NK-92 (cell line): Measurements from ENCODE around the gene EXOC2.

Source experiments
- DNase-seq: peaks from one replicate; lab custom pipeline; 2025; ENCODE audit not compliant: unreplicated experiment; lab: John Stamatoyannopoulos, UW

Gene EXOC2

GRCh38 chr6:447381-448165 is 245.4 kb downstream of the EXOC2 start:
- DNase-seq: no peak

DNA sequence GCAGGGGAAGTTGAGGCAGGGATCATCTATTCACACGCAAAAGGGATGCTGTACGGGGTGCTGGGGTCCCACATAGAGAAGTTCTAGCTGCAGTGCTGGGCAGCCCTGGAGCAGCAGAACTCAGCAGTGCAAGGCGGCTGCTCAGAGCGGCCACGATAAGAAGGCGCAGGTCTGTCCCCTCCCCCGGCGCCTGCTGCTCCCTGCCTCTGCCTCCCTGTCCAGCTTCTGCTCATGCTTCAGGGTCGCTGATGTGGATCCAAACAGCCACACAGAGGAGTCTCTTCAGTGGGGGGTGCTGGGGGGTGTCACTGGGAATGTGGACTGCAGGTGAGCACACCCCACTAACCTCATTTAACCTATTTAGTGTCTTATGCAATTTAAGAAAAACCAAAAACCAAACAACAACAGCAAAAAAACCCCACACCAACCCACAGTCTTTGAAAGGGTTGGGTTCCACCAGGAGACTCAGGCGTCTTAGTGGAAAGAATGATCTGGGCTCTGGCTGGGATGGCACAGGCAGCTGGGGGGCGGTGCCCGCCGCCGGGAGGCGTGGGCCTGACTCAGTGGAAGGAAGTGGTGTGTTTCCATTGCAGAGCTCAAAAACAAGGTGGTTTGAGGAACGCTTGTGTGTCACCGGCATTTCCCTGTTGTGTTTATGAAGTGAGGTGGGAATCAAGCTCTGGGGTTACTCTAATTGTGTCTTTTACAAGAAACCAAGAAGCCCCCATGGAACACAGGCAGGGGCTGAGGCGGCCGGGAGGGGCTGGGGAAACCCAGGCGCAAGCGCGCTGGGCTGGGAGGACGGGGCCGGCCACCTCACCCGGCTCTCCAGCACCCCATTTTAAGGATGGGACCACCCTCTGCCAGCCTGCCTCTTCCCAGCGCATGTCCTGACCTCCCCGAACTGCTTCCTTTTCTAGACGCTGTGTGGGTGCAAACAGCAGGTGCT is 246.2 kb downstream of the EXOC2 start:
- no peak for DNase-seq

DNA sequence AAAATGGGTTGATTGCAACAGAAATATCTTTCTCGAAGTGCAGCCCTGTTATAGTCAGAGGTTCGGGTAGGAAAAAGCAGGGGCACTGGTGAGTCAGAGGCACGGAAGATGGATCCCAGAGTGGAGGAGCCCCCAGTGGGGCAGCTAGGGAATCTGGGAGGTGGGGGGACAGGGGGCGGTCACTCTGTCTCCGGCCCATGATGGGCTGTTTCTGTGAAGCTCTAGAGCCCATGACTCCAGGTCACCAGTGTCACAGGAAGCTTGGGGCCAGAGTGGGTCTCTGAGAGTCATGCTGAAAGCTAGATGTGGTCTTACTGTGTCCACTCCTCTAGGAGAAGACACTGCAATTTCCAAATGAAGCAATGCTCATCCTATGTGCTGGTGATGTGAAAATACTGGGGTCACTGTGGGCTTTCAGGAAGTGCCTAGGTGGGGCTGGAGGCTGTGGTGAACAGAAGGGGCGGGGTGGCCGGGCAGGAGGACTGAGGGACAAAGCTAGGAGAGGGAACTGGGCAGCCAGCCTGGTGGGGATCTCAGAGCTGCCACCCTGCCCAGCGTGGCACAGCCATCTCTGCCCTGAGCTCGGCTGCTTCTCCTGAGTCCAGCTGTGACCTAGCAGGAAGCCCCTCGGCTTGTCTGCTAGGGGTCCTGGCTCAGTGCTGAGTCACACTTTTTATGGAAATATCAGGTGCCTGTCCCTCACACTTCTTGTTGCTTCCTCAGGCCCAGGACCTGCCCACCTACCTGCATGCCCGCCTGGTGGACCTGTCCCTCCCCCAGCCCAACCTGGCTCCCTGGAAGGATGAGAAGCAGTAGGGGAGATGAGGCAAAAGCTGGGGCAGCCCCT is 247.1 kb downstream of the EXOC2 start:
- no peak for DNase-seq

- DNase-seq: no peak
Observed at GRCh38 chr6:444653-445275, 248.2 kb downstream of the EXOC2 start.

- DNase-seq: no peak
Observed at GRCh38 chr6:443621-444159, 249.2 kb downstream of the EXOC2 start.

- no peak for DNase-seq
Observed at GRCh38 chr6:441126-441920, 251.6 kb downstream of the EXOC2 start.

- no peak for DNase-seq
Observed at GRCh38 chr6:439641-440167, 253.2 kb downstream of the EXOC2 start.

- DNase-seq: no peak
Observed at GRCh38 chr6:438634-439170, 254.2 kb downstream of the EXOC2 start.

DNA sequence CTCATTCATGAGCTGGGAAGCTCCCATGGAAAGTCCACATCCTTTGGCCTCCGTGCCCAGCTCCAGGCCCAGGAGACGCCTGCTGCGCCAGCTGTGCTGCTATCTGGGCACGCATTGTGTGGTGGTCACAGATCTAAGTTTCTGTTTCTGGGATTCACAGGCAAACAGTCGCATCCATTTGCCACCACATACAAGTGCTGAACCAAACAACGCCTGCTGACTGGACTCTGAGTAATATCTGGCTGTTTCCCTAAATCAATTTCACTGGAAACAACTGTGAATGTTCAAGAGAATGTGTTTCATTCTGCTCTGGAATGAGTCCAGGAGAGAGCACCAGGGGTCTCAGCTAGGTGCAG is 255.9 kb downstream of the EXOC2 start:
- DNase-seq: no peak

- DNase-seq: no peak
Observed at GRCh38 chr6:436308-437036, 256.5 kb downstream of the EXOC2 start.

DNA sequence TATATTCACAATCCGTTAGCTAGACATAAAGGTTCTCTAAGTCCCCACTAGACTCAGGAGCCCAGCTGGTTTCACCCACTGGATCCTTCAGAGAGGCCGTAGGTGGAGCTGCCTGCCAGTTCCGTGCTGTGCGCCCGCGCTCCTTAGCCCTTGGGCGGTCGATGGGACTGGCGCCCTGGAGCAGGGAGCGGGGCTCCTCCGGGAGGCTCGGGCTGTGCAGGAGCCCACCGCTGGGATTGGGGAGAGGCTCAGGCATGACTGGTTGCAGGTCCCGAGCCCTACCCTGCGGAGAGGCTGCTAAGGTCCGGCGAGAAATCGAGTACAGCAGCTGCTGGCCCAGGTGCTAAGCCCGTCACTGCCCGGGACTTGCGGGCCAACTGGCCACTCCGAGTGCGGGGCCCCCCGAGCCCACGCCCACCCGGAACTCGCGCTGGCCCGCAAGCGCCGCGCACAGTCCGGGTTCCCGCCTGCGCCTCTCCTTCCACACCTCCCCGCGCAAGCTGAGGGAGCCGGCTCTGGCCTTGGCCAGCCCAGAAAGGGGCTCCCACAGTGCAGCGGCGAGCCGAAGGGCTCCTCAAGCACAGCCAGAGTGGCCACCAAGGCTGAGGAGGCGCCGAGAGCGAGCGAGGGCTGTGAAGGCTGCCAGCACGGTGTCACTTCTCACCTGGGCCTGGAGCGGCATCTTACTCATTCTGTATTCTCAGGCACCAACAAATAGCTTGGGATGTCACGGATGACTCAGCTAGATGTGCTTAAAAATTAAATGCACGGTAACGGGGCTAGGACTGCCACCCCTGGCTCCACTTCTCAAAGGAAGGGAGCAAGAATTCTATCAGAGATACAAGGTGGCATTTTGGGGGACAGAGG is 257.3 kb downstream of the EXOC2 start:
- no peak for DNase-seq
